Memory B cell (primary cell): Measurements from ENCODE around the gene TMEM62.
A peak's percentile ranks its signal among the peaks of the same experiment; 100 is the strongest.
"Not testable (repeated sequence)": the region's sequence is repeated elsewhere in the genome, so short reads cannot be mapped to it uniquely, and the experiment has no call there.

Source experiments
- ATAC-seq: fragments of 150-1000 bp; cut with Tn5 transposase; 2 replicates; pipeline ENCODE4 v1.10.0; 2021; ENCODE audit warnings: low read depth, mild to moderate bottlenecking, moderate library complexity
- DNase-seq, 2 donors: peaks; one replicate each; pipeline ENCODE4 v3.0.0; 2022; ENCODE audit warnings: low spot score in 2 of 2
- H3K27ac Mint-ChIP-seq: one replicate; pipeline ENCODE4 v1.8.0; 2022; ENCODE audit warnings: mild to moderate bottlenecking, moderate library complexity, mixed read lengths
- H3K27me3 Mint-ChIP-seq: one replicate; pipeline ENCODE4 v1.8.0; 2022; ENCODE audit warnings: mixed read lengths
- H3K36me3 Mint-ChIP-seq: one replicate; pipeline ENCODE4 v1.8.0; 2022; ENCODE audit warnings: mild to moderate bottlenecking, mixed read lengths
- H3K4me1 Mint-ChIP-seq: one replicate; pipeline ENCODE4 v1.8.0; 2022; ENCODE audit warnings: mixed read lengths
- H3K4me3 Mint-ChIP-seq: one replicate; pipeline ENCODE4 v1.8.0; 2022; ENCODE audit warnings: mild to moderate bottlenecking, moderate library complexity, mixed read lengths
- H3K9me3 Mint-ChIP-seq: one replicate; pipeline ENCODE4 v1.8.0; 2022; ENCODE audit warnings: mixed read lengths

TMEM62 gene

GRCh38 chr15:43132830-43133429 is 456 bp upstream of the TMEM62 start:
- peak; percentile 21 for ATAC-seq
- peak overlapping the region; percentile 87 for H3K4me3 Mint-ChIP-seq
- peak overlapping the region; percentile 90 for H3K27ac Mint-ChIP-seq
- peak in 1 of 2 donors; percentile 7 for DNase-seq
- no peaks in the 10 kb centered on the region for H3K27me3 Mint-ChIP-seq
- peaks cover 7% of the 10 kb centered on the region for H3K9me3 Mint-ChIP-seq
- H3K36me3 Mint-ChIP-seq: peaks cover 9% of the 10 kb centered on the region
- H3K4me1 Mint-ChIP-seq: peaks cover 21% of the 10 kb centered on the region

GRCh38 chr15:43134157-43134635 is 810 bp downstream of the TMEM62 start:
- peak overlapping the region; percentile 90 for H3K27ac Mint-ChIP-seq
- H3K9me3 Mint-ChIP-seq: peaks cover 4% of the 10 kb centered on the region
- peak overlapping the region; percentile 93 for H3K4me3 Mint-ChIP-seq
- no peaks in the 10 kb centered on the region for H3K27me3 Mint-ChIP-seq
- ATAC-seq (no peak), DNase-seq (no peak)
- peaks cover 14% of the 10 kb centered on the region for H3K36me3 Mint-ChIP-seq
- peaks cover 21% of the 10 kb centered on the region for H3K4me1 Mint-ChIP-seq

DNA sequence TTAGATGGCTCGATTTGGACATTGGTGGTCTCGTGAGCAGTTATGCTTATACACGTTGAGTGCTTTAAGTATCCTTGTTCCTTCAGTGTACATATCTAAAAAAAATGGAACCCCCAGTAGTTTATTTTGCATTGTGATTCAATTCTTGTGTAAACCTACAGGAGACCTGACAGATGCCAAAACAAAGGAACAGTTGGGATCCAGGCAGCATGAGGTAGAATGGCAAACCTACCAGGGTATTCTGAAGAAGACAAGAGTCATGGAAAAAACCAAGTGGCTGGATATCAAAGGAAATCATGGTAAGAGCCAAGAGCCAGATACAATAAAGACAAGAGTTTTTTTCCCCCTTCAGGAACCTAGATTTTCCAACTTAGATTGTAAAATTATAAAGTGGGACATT is 2.0 kb downstream of the TMEM62 start:
- Mint-ChIP-seq H3K4me3 (no peak overlapping the region), H3K4me1 (peaks cover 21% of the 10 kb centered on the region)

GRCh38 chr15:43143203-43143941 is 10.0 kb downstream of the TMEM62 start:
- no peaks in the 10 kb centered on the region for H3K27me3 Mint-ChIP-seq
- peak; percentile 72 for ATAC-seq
- H3K27ac Mint-ChIP-seq: peak overlapping the region; percentile 32
- no peaks in the 10 kb centered on the region for H3K9me3 Mint-ChIP-seq
- peaks cover 16% of the 10 kb centered on the region for H3K4me1 Mint-ChIP-seq
- DNase-seq: no peak
- H3K36me3 Mint-ChIP-seq: peaks cover 35% of the 10 kb centered on the region
- H3K4me3 Mint-ChIP-seq: peak overlapping the region; percentile 1

More for the DNA sequence above, 2.0 kb downstream of the TMEM62 start:
- Mint-ChIP-seq H3K27me3 (no peaks in the 10 kb centered on the region), H3K36me3 (peaks cover 21% of the 10 kb centered on the region), H3K9me3 (no peaks in the 10 kb centered on the region), H3K27ac (no peak overlapping the region)
- DNase-seq (no peak), ATAC-seq (no peak)

- Mint-ChIP-seq H3K27ac (peak overlapping the region; percentile 32), H3K4me1 (peaks cover 16% of the 10 kb centered on the region), H3K36me3 (peaks cover 28% of the 10 kb centered on the region), H3K27me3 (no peaks in the 10 kb centered on the region), H3K9me3 (no peaks in the 10 kb centered on the region), H3K4me3 (no peak overlapping the region)
- DNase-seq: no peak
- peak; percentile 79 for ATAC-seq
These were observed 11.1 kb downstream of the TMEM62 start for GRCh38 chr15:43144512-43144911.

- H3K9me3 Mint-ChIP-seq: no peaks in the 10 kb centered on the region
- H3K4me1 Mint-ChIP-seq: peaks cover 16% of the 10 kb centered on the region
- no peaks in the 10 kb centered on the region for H3K27me3 Mint-ChIP-seq
- no peak for DNase-seq
- no peak for ATAC-seq
- H3K36me3 Mint-ChIP-seq: peaks cover 14% of the 10 kb centered on the region
- H3K27ac Mint-ChIP-seq: no peak overlapping the region
- H3K4me3 Mint-ChIP-seq: no peak overlapping the region
These were observed 12.8 kb downstream of the TMEM62 start for GRCh38 chr15:43146184-43146583.

GRCh38 chr15:43150191-43150929 is 17.0 kb downstream of the TMEM62 start:
- peaks cover 7% of the 10 kb centered on the region for H3K4me1 Mint-ChIP-seq
- no peaks in the 10 kb centered on the region for H3K9me3 Mint-ChIP-seq
- H3K27me3 Mint-ChIP-seq: no peaks in the 10 kb centered on the region
- no peak for DNase-seq
- H3K27ac Mint-ChIP-seq: no peak overlapping the region
- peaks cover 24% of the 10 kb centered on the region for H3K36me3 Mint-ChIP-seq
- no peak for ATAC-seq
- H3K4me3 Mint-ChIP-seq: no peak overlapping the region

- H3K36me3 Mint-ChIP-seq: peaks cover 22% of the 10 kb centered on the region
- no peaks in the 10 kb centered on the region for H3K9me3 Mint-ChIP-seq
- no peak overlapping the region for H3K4me3 Mint-ChIP-seq
- peaks cover 5% of the 10 kb centered on the region for H3K4me1 Mint-ChIP-seq
- H3K27me3 Mint-ChIP-seq: no peaks in the 10 kb centered on the region
- ATAC-seq (no peak), DNase-seq (no peak)
- H3K27ac Mint-ChIP-seq: no peak overlapping the region
These were observed 18.3 kb downstream of the TMEM62 start for GRCh38 chr15:43151688-43152087.

DNA sequence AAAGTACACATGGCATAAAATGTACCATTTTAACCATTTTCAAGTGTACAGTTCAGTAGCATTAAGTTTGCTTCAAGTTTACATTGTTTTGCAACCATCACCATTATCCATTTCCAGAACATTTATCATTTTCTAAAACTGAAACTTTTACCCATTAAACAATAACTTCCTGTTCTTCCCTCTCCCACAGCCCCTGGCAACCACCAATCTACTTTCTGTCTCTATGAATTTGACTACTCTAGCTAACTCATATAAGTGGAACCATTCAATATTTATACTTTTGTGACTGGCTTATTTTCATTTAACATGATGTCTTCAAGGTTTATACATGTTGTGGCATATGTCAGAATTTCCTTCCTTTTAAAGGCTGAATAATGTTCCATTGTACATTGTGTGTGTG is 19.9 kb downstream of the TMEM62 start:
- Mint-ChIP-seq H3K27me3 (no peaks in the 10 kb centered on the region), H3K4me1 (peaks cover 8% of the 10 kb centered on the region), H3K9me3 (peaks cover 1% of the 10 kb centered on the region), H3K27ac (peak overlapping the region; percentile 4), H3K36me3 (peaks cover 26% of the 10 kb centered on the region), H3K4me3 (no peak overlapping the region)
- ATAC-seq: no peak
- no peak for DNase-seq

DNA sequence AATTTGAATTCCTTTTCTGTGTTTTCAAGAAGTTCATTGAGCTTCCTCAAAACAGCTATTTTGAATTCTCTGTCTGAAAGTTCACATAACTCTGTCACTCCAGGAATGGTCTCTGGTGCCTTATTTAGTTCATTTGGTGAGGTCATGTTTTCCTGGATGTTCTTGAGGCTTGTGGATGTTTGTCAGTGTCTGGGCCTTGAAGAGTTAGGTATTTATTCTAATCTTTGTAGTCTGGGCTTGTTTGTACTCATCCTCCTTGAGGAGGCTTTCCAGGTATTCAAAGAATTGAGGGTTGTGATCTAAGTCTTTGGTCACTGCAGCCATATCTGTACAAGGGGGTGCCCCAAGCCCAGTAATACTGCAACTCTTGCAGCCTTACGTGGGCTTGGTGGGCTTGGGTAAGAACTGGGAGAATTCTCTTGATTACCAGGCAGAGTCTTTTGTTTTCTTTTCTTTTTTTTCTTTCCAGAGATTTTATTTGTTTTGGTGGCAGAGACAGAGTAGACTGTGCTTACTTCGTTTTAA is 32.5 kb downstream of the TMEM62 start:
- Mint-ChIP-seq H3K4me1 (no peaks in the 10 kb centered on the region), H3K36me3 (peaks cover 16% of the 10 kb centered on the region), H3K27me3 (no peaks in the 10 kb centered on the region), H3K9me3 (no peaks in the 10 kb centered on the region), H3K4me3 (no peak overlapping the region), H3K27ac (no peak overlapping the region)
- no peak for DNase-seq
- ATAC-seq: no peak

DNA sequence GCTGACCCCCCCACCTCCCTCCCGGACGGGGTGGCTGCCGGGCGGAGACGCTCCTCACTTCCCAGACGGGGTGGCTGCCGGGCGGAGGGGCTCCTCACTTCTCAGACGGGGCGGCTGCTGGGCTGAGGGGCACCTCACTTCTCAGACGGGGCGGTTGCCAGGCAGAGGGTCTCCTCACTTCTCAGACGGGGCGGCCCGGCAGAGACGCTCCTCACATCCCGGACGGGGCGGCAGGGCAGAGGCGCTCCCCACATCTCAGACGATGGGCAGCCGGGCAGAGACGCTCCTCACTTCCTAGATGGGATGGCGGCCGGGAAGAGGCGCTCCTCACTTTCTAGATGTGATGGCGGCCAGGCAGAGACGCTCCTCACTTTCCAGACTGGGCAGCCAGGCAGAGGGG is 33.9 kb downstream of the TMEM62 start:
- H3K36me3 Mint-ChIP-seq: peaks cover 21% of the 10 kb centered on the region
- ATAC-seq, H3K4me1 Mint-ChIP-seq, H3K27me3 Mint-ChIP-seq, H3K9me3 Mint-ChIP-seq, H3K4me3 Mint-ChIP-seq, H3K27ac Mint-ChIP-seq, DNase-seq: not testable (repeated sequence)

GRCh38 chr15:43168192-43169107 is 35.1 kb downstream of the TMEM62 start:
- DNase-seq: no peak

GRCh38 chr15:43169888-43170287 is 36.5 kb downstream of the TMEM62 start:
- Mint-ChIP-seq H3K9me3 (peaks cover 3% of the 10 kb centered on the region), H3K4me1 (peaks cover 3% of the 10 kb centered on the region), H3K4me3 (no peak overlapping the region), H3K27me3 (no peaks in the 10 kb centered on the region), H3K27ac (no peak overlapping the region), H3K36me3 (peaks cover 23% of the 10 kb centered on the region)
- ATAC-seq: no peak
- no peak for DNase-seq

More at GRCh38 chr15:43168192-43169107, 35.1 kb downstream of the TMEM62 start:
- no peak overlapping the region for H3K27ac Mint-ChIP-seq
- no peaks in the 10 kb centered on the region for H3K27me3 Mint-ChIP-seq
- peaks cover 25% of the 10 kb centered on the region for H3K36me3 Mint-ChIP-seq
- peaks cover 3% of the 10 kb centered on the region for H3K9me3 Mint-ChIP-seq
- peaks cover 3% of the 10 kb centered on the region for H3K4me1 Mint-ChIP-seq
- H3K4me3 Mint-ChIP-seq: no peak overlapping the region
- no peak for ATAC-seq
